ENCODE data around the gene RNU5B-1. TPM values are rescaled to one million over a fixed set of nuclear protein-coding genes. Genes with fewer than 3 reads are reported as not detected.
"Not testable (repeated sequence)": the region's sequence is repeated elsewhere in the genome, so short reads cannot be mapped to it uniquely, and the experiment has no call there.

RNU5B-1 gene
- total RNA-seq, 1 experiment from 2014 or later: not detected

DNA sequence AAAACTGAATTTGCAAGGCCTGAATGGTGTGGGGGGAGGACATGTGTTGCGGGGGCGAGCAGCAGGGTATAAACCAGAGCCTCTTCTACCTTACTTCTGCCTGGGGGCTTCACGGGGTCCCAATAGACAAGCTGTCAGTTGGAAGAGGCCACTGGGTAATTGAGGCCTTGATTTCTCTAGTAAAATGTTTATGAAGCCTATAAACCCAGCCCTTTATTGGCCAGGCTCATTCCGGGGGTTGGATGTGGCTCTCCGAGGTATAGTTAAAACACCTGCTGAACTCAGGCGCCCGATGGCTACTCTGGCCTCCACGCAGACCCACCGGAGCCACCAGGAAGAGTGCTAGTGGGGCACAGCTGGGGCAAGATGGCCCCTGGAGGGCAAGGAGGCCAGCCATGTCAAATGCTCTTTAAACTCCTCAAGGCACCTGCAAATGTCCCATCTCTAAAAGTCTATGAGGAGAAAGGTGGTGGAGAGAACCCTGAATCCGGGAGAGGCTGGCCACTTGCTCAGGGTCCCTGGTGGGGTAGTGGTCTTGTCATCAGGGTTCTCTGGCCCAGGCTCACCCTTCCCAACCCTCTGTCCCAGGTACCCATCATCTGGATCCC lies 39.0 kb downstream of the RNU5B-1 start:
- no peak for DNase-seq (ENCODE audit: low read depth)

- DNase-seq (ENCODE audit: low read depth): no peak
Observed at GRCh38 chr15:65344214-65344913, 39.9 kb downstream of the RNU5B-1 start.

DNA sequence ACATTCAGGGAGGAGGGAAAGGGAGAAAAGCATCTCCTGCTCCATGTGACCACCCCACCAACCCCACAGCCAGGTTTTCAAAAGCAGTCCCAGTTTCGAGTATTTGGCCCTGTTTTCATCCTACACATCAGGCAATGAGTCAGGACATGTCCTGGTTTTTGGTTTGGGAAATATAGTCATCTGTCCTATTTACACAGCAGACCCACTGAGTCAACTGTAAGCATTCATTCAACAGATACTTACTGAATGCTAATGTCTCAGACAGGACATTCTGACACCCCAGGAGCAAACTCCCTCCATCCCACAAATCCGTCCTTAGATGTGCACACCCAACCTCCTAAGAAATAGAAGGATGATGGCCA lies 40.4 kb downstream of the RNU5B-1 start:
- no peak for DNase-seq (ENCODE audit: low read depth)

DNA sequence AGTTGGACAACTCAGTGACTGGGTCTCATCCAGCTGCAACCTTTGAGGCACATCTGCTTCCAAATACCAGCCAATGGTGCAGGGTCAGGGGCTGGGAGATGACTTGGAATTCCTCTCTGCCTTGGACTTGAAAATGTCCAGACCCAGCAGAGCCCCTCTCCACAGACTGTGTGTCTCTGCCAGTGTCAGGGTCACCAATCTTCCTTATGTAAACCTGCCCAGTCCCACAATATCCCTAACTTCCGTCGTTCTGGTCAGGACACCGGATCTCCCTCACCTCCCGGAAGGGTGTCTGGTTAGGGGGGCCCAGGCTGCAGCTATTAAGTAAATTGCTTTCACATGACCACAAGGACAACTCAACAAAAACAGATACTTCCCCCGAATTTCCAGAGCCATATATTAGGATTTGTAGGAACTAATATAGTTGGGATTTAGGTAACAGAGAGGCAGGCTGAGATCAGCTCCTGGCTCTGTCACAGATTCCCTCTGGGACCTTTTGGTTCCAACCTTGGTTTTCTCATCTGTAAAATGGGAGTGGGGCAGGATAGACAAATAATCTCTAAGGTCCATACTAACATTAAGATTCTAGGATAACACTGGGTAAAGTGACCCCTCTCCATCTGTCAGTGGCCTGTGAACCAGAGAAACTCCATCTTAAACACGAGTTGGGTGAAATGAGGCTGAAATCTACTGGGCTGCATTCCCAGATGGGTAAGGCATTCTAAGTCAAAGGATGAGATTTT lies 42.5 kb downstream of the RNU5B-1 start:
- DNase-seq (ENCODE audit: low read depth): no peak

- DNase-seq (ENCODE audit: low read depth): not testable (repeated sequence)
Observed at GRCh38 chr15:65347756-65348155, 43.3 kb downstream of the RNU5B-1 start.

GRCh38 chr15:65349338-65349737 lies 44.9 kb downstream of the RNU5B-1 start:
- no peak for DNase-seq (ENCODE audit: low read depth)

- not testable (repeated sequence) for DNase-seq (ENCODE audit: low read depth)
Observed at GRCh38 chr15:65351972-65352371, 47.5 kb downstream of the RNU5B-1 start.

Other genes starting within 250 kb of the RNU5B-1 start
- not detected in 2 replicates for gene RASL12, start 236.7 kb upstream of the RNU5B-1 start, total RNA-seq (2014; rRNA removed)
- not detected in 2 replicates for gene KBTBD13, start 227.9 kb upstream of the RNU5B-1 start, total RNA-seq (2014; rRNA removed)
- gene UBAP1L, start 189.5 kb upstream of the RNU5B-1 start, total RNA-seq (2014; rRNA removed): 0.38 and 0.69 TPM in 2 replicates
- 15.6 and 18.2 TPM in 2 replicates for gene PDCD7, start 170.9 kb upstream of the RNU5B-1 start, total RNA-seq (2014; rRNA removed)
- 29.5 and 30.7 TPM in 2 replicates for gene CLPX, start 119.3 kb upstream of the RNU5B-1 start, total RNA-seq (2014; rRNA removed)
- under 0.01 and 0.17 TPM in 2 replicates for gene CILP, start 93.2 kb upstream of the RNU5B-1 start, total RNA-seq (2014; rRNA removed)
- gene PARP16, start 17.8 kb upstream of the RNU5B-1 start, total RNA-seq (2014; rRNA removed): 7.3 and 7.8 TPM in 2 replicates
- not detected in 2 replicates for gene RNU5A-1, start 8.6 kb upstream of the RNU5B-1 start, total RNA-seq (2014; rRNA removed)
- not detected in 2 replicates for gene IGDCC3, start 73.3 kb downstream of the RNU5B-1 start, total RNA-seq (2014; rRNA removed)
- gene IGDCC4, start 118.3 kb downstream of the RNU5B-1 start, total RNA-seq (2014; rRNA removed): 6.5 and 7.7 TPM in 2 replicates
- gene DPP8, start 213.0 kb downstream of the RNU5B-1 start, total RNA-seq (2014; rRNA removed): 27.0 and 27.7 TPM in 2 replicates
- 137 and 144 TPM in 2 replicates for gene HACD3, start 225.8 kb downstream of the RNU5B-1 start, total RNA-seq (2014; rRNA removed)

All from LHCN-M2 (cell line).